HepG2 (cell line): ENCODE measurements around the gene BRD2. TPM values are rescaled to one million over a fixed set of nuclear protein-coding genes. Genes with fewer than 3 reads are reported as not detected.

Experiments used
- CC2D1A ChIP-seq: sonication (generic); formaldehyde crosslinking; IDR thresholded peaks from 2 replicates; pipeline ENCODE4 v1.8.1; 2023; ENCODE audit warnings: mild to moderate bottlenecking, missing genetic modification reagents
- CENPX ChIP-seq: sonication (generic); formaldehyde crosslinking; IDR thresholded peaks from 2 replicates; pipeline ENCODE4 v1.9.0; 2021; ENCODE audit warnings: mild to moderate bottlenecking, missing genetic modification reagents, moderate library complexity
- IKZF4 ChIP-seq: sonication (generic); formaldehyde crosslinking; IDR thresholded peaks from 2 replicates; pipeline ENCODE4 v1.5.1; 2020; ENCODE audit warnings: borderline replicate concordance, mild to moderate bottlenecking, low read depth, missing genetic modification reagents; ENCODE audit errors: not compliant biosample characterization
- MXD4 ChIP-seq: IDR thresholded peaks from 2 replicates; pipeline ENCODE4 v1.6.1; 2016; ENCODE audit warnings: mild to moderate bottlenecking, missing biosample characterization, missing genetic modification reagents
- NAIF1 ChIP-seq: sonication (generic); formaldehyde crosslinking; IDR thresholded peaks from 2 replicates; pipeline ENCODE4 v1.5.0; 2020; ENCODE audit warnings: mild to moderate bottlenecking, missing genetic modification reagents, borderline replicate concordance
- NFIB ChIP-seq: sonication (generic); formaldehyde crosslinking; IDR thresholded peaks from 2 replicates; pipeline ENCODE4 v1.9.0; 2021; ENCODE audit warnings: missing genetic modification reagents, mild to moderate bottlenecking, borderline replicate concordance
- NR2F6 ChIP-seq, 2 experiments: IDR thresholded peaks; 2 replicates each; pipeline ENCODE4 v1.6.1; 2016; ENCODE audit warnings: antibody characterized with exemption in 1 of 2, mild to moderate bottlenecking in 1 of 2
- PITX1 ChIP-seq: sonication (generic); formaldehyde crosslinking; IDR thresholded peaks from 2 replicates; pipeline ENCODE4 v1.5.1; 2020; ENCODE audit warnings: mild to moderate bottlenecking, missing genetic modification reagents
- RFXAP ChIP-seq: sonication (generic); formaldehyde crosslinking; IDR thresholded peaks from 2 replicates; pipeline ENCODE4 v1.4.0; 2020; ENCODE audit warnings: missing genetic modification reagents, borderline replicate concordance
- SIX1 ChIP-seq: sonication (generic); formaldehyde crosslinking; IDR thresholded peaks from 2 replicates; pipeline ENCODE4 v1.4.0; 2020; ENCODE audit warnings: missing genetic modification reagents, borderline replicate concordance
- SMAD3 ChIP-seq: sonication (generic); formaldehyde crosslinking; IDR thresholded peaks from 2 replicates; pipeline ENCODE4 v1.4.0; 2020; ENCODE audit warnings: missing genetic modification reagents
- ZBTB20 ChIP-seq: sonication (generic); formaldehyde crosslinking; IDR thresholded peaks from 2 replicates; pipeline ENCODE4 v1.8.1; 2023; ENCODE audit warnings: missing genetic modification reagents, low read depth, mild to moderate bottlenecking, borderline replicate concordance
- ZMYM3 ChIP-seq: sonication (generic); formaldehyde crosslinking; IDR thresholded peaks from 2 replicates; pipeline ENCODE4 v1.5.1; 2020; ENCODE audit warnings: mild to moderate bottlenecking, missing genetic modification reagents
- ZNF136 ChIP-seq: sonication (generic); formaldehyde crosslinking; IDR thresholded peaks from 2 replicates; pipeline ENCODE4 v1.8.1; 2022; ENCODE audit warnings: low read depth, mild to moderate bottlenecking, moderate library complexity, missing genetic modification reagents
- ZNF354B ChIP-seq: sonication (generic); formaldehyde crosslinking; IDR thresholded peaks from 2 replicates; pipeline ENCODE4 v1.8.0; 2022; ENCODE audit warnings: mild to moderate bottlenecking, missing genetic modification reagents
- ZNF564 ChIP-seq: sonication (generic); formaldehyde crosslinking; IDR thresholded peaks from 2 replicates; pipeline ENCODE4 v1.8.1; 2023; ENCODE audit warnings: mild to moderate bottlenecking, missing genetic modification reagents
- ZNF644 ChIP-seq: IDR thresholded peaks from 2 replicates; pipeline ENCODE4 v1.6.1; 2016; ENCODE audit warnings: low read depth
- ZNF841 ChIP-seq: sonication (generic); formaldehyde crosslinking; IDR thresholded peaks from 2 replicates; pipeline ENCODE4 v1.8.1; 2023; ENCODE audit warnings: missing genetic modification reagents, borderline replicate concordance
- ZZZ3 ChIP-seq: sonication (generic); formaldehyde crosslinking; IDR thresholded peaks from 2 replicates; pipeline ENCODE4 v1.4.0; 2020; ENCODE audit warnings: missing genetic modification reagents, mild to moderate bottlenecking, borderline replicate concordance
- polyA plus RNA-seq, 8 experiments: library from polyadenylated mRNA; depleted of rRNA in 3 of 8; stranded (reverse) in 7 of 8; unstranded in 1 of 8; fragments of >200 nt; fragmentation: Illumina TruSeq in 4 of 8; extraction: Trizol in 4 of 8; gene quantifications; 2 replicates each; pipeline versions ENCODE4 v1.2.1 to v1.2.3, GENCODE V29; 2011 to 2016; ENCODE audit warnings: low read depth in 4 of 8, missing spikeins in 1 of 8, mixed read lengths in 1 of 8; ENCODE audit not compliant: insufficient read depth in 1 of 8
- total RNA-seq, 5 experiments: library from RNA; depleted of rRNA; stranded (reverse); fragments of >200 nt; fragmentation: Illumina TruSeq; extraction: Trizol; gene quantifications; 2 replicates each; pipeline ENCODE4 v1.2.3, GENCODE V29; 2016; ENCODE audit warnings: low read depth in 1 of 5
- TF ChIP-seq, protein P1 (sequence below): sonication (generic); formaldehyde crosslinking; IDR thresholded peaks from 2 replicates; pipeline ENCODE4 v1.5.1; 2020; ENCODE audit warnings: missing genetic modification reagents, mild to moderate bottlenecking, borderline replicate concordance
- TF ChIP-seq, protein P2 (sequence below), 2 experiments: sonication (generic) in 1 of 2; formaldehyde crosslinking in 1 of 2; IDR thresholded peaks; 2 replicates each; pipeline versions ENCODE4 v1.6.1 to v1.9.0; 2014 to 2022; ENCODE audit warnings: antibody characterized with exemption in 1 of 2, borderline replicate concordance in 1 of 2, inconsistent platforms in 1 of 2, low read depth in 1 of 2, missing genetic modification reagents in 1 of 2

BRD2 gene
- total and polyA plus RNA-seq, 2 of the 13 experiments (the other 11 are each of a cell fraction or from before 2014, with no cell fraction given), result 143 to 202 TPM

DNA sequence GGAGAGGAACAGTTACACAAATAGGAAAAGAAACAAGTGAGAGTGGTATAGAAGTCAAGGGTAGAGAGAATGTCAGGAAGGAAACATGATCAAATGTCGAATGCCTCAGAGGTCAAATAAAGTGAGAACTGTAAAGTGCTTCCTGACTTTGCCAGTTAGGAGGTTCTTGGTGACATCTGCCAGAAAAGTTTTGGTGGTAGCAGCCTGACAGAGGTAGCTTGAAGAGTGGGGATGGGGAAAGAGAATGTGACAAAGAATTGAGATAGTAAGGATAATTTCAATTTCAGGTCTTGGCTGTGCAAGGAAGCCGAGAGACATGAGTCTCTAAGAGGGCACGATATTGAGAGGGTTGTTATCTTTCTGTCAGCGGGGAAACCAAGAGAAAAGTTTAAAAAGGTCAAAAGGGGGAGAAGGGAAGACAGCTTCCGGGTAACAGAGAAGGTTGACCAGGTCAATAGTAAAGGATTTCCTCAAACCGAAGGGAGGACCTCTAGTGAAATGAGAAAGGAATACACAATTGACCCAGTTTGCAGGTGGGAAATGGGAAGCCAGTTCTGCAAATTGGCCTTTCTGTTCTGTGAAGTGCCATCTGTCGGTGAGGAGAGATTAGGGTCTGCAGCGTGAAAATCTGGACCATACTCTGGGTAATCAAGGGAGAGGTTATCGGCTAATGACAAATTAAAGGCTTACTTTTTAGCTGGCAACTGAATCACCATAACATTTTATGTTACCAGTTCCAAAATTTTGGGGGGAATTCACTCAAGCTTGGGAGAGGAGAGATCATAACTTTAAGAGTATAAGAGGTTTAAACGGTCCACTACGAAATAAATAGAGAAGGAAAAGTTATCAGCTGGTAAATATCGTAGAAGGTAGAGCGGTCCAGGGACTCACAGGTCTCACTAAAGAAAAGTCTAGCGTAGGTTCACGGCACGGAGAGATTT, 973 bp upstream of the BRD2 start (continued):
- TF ChIP-seq CENPX (CRISPR knock-in tag), result no peak
- TF ChIP-seq ZNF136 (CRISPR knock-in tag), result no peak
- no peak for TF ChIP-seq ZBTB20
- no peak for TF ChIP-seq ZZZ3
- peak; percentile 37; the same call in 1 of the 2 replicates for TF ChIP-seq SMAD3
- TF ChIP-seq ZNF841 (CRISPR knock-in tag), result no peak
- TF ChIP-seq RFXAP (CRISPR knock-in tag), result no peak
- TF ChIP-seq IKZF4 (CRISPR knock-in tag), result no peak
- peak; percentile 39; the same call in 1 of the 2 replicates for TF ChIP-seq SIX1 (CRISPR knock-in tag)
- no peak for TF ChIP-seq NFIB (CRISPR knock-in tag)
- peak; percentile 9; the same call in 1 of the 2 replicates for TF ChIP-seq ZMYM3
- no peak for TF ChIP-seq NAIF1
- peak; percentile 54; the same call in 1 of the 2 replicates for TF ChIP-seq PITX1 (CRISPR knock-in tag)
- peak; percentile 57; the same call in 1 of the 2 replicates for TF ChIP-seq ZNF644 (CRISPR knock-in tag)
- peak; percentile 68 for TF ChIP-seq NR2F6 (IDR thresholded peaks at IDR 0.05)
- TF ChIP-seq NR2F6 (CRISPR knock-in tag; IDR thresholded peaks at IDR 0.05), result peak; percentile 72
- TF ChIP-seq ZNF564 (CRISPR knock-in tag), result no peak
- TF ChIP-seq CC2D1A (CRISPR knock-in tag), result no peak
- TF ChIP-seq, protein P1, sequence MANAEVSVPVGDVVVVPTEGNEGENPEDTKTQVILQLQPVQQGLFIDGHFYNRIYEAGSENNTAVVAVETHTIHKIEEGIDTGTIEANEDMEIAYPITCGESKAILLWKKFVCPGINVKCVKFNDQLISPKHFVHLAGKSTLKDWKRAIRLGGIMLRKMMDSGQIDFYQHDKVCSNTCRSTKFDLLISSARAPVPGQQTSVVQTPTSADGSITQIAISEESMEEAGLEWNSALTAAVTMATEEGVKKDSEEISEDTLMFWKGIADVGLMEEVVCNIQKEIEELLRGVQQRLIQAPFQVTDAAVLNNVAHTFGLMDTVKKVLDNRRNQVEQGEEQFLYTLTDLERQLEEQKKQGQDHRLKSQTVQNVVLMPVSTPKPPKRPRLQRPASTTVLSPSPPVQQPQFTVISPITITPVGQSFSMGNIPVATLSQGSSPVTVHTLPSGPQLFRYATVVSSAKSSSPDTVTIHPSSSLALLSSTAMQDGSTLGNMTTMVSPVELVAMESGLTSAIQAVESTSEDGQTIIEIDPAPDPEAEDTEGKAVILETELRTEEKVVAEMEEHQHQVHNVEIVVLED (CRISPR knock-in tag), result no peak
- no peak for TF ChIP-seq ZNF354B (CRISPR knock-in tag)
- TF ChIP-seq, protein P2, sequence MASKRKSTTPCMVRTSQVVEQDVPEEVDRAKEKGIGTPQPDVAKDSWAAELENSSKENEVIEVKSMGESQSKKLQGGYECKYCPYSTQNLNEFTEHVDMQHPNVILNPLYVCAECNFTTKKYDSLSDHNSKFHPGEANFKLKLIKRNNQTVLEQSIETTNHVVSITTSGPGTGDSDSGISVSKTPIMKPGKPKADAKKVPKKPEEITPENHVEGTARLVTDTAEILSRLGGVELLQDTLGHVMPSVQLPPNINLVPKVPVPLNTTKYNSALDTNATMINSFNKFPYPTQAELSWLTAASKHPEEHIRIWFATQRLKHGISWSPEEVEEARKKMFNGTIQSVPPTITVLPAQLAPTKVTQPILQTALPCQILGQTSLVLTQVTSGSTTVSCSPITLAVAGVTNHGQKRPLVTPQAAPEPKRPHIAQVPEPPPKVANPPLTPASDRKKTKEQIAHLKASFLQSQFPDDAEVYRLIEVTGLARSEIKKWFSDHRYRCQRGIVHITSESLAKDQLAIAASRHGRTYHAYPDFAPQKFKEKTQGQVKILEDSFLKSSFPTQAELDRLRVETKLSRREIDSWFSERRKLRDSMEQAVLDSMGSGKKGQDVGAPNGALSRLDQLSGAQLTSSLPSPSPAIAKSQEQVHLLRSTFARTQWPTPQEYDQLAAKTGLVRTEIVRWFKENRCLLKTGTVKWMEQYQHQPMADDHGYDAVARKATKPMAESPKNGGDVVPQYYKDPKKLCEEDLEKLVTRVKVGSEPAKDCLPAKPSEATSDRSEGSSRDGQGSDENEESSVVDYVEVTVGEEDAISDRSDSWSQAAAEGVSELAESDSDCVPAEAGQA (IDR thresholded peaks at IDR 0.05; ENCODE audit: low read depth), result no peak; the same call in 1 of the 2 replicates
- TF ChIP-seq, protein P2 (CRISPR knock-in tag; IDR thresholded peaks at IDR 0.05; ENCODE audit: borderline replicate concordance), result no peak
- TF ChIP-seq MXD4 (CRISPR knock-in tag), result no peak
